Tongue (tissue), 2 donors: Measurements from ENCODE around the gene HSP90B1. TPM values are rescaled to one million over a fixed set of nuclear protein-coding genes. Genes with fewer than 3 reads are reported as not detected.
A peak's percentile ranks its signal among the peaks of the same experiment; 100 is the strongest.

Experiments
- DNase-seq: peaks from one replicate; pipeline ENCODE4 v3.0.0-alpha.2; 2015
- total RNA-seq: library from RNA; depleted of rRNA; stranded (reverse); fragments of >200 nt; gene quantifications from one replicate; pipeline ENCODE4 v1.2.3, GENCODE V29; 2014

Gene HSP90B1
- total RNA-seq = 376 TPM

GRCh38 chr12:103930034-103930786 is at the start of gene HSP90B1:
Gene HSP90B1, plus strand, starts transcription at chr12:103930410. Its CDS starts 106 bp downstream, at chr12:103930516.
- DNase-seq = peak; percentile 100

- DNase-seq = no peak
Observed at GRCh38 chr12:103881261-103881660, 48.9 kb upstream of the HSP90B1 start.

DNA sequence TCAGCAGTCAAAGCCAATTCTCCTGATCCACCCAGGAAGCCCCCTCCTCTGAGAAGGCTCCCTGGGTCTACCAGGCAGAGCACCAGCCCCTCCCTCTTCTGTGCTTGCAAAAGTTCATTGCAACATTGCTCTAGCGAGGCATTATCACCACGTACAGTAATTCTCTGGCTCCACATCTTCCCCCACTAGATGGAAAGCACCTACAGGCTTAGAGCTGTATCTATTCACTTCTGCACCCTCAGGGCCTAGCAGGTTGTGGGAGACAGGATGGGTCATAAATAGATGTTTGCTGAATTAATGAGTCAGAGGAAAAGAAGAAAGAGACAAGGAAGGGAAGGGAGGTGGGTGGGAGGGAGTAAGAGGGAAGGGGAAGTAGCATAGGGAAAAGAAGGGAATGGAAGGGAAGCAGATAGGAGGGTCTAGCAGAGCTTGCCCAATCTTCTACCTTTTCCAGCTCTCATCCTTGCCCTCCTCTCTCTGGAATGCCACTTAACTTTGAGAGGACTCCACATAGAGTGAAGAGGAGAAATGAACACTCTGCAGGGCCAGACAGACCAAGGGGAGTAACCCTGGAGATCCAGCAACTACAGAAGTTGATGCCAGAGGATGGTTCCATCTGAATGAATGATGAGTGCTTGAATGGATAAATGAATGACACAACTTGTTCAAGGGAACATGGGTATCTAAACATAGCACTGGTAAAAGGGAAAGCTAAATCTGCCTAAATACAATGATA is 47.2 kb upstream of the HSP90B1 start:
- no peak for DNase-seq

DNA sequence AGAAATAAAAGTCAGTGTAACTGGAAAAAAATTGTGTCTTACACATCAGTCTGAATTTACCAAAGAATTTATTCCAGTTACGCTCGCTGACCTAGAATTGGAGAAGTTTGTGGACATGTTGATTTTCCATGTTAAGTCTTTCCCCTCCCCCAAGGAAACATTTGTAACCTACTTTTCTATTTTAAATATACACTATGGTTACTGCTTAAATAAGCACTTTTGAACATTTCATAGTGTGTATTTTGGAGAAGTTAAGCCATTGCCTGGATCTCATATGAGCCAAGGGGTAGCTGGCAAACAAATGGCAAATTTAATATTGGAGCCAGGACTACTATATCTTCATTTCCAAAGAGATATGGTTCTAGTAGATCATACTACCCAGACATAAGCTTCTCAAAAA is 46.3 kb upstream of the HSP90B1 start:
- no peak for DNase-seq

- DNase-seq = peak; percentile 66
Observed at GRCh38 chr12:103884316-103884715, 45.9 kb upstream of the HSP90B1 start.

GRCh38 chr12:103886195-103886797 is 43.9 kb upstream of the HSP90B1 start:
- no peak for DNase-seq

GRCh38 chr12:103887738-103888137 is 42.5 kb upstream of the HSP90B1 start:
- no peak for DNase-seq

DNA sequence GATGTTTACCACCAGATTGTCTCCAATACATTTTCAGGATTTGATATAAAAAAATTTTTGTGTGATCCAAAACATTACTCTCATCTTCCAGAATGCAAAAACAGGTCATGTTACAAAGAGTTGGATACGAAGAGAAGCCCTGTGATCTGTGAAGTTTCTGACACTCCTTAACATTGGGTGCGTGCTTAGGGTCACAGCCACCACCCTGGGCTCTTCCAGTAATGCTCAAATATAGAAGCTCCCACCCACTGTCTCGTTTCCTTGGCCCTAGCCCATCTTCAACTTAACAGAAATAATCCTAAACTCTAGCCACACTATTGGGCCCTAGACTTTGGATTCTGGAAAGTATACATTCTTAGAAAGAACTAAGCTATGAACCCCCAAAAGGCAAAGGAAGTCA is 32.9 kb upstream of the HSP90B1 start:
- DNase-seq = no peak

DNA sequence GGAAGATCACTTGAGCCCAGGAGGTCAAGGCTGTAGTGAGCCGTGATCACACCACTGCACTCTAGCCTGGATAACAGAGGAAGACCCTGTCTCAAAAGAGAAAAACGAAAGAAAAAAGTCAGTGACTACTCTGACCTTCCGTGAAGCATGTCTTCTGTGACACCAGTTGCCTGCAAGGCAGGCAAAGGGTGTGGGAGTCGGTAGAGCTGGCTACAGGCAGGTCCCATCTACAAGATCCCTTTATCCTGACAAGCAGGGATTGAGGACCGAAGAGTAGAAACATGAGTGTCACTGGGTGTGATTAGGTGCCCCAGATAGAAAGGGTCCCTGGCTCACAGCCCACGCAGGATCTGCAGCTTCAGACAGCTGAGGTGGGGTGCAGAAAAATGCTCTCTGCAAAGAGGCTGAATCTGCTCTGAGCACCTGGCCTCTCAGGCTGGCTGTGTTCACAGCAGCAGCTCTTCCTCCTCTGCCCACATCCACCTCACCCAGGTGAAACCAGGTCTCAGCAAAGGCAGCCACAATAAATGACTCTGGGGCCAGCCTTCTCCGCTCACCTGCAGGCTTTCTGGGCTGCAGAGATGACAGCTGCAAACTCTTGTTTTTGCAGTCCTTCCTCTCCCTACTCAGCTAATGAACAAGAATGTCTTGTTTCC is 28.6 kb upstream of the HSP90B1 start:
- no peak for DNase-seq

DNA sequence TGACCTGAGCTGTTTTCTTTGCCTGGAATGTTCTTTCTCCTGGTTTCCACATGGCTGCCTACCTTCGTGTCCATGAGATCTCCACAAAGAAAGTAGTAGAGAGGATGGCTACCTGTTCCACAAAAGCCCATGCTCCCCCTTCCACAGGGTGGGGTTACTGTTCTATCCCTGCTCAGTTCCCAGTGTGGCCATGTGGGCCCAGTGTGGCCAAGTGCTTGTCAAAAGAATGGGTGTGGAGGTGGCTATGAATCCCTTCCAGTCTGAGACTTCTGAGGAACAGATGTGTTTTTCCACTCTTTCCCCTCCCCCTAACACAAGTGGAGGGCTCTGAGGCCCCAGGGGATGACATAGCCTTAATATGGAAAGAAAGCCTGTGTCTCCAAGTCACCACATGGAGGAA is 26.2 kb upstream of the HSP90B1 start:
- DNase-seq = no peak

DNA sequence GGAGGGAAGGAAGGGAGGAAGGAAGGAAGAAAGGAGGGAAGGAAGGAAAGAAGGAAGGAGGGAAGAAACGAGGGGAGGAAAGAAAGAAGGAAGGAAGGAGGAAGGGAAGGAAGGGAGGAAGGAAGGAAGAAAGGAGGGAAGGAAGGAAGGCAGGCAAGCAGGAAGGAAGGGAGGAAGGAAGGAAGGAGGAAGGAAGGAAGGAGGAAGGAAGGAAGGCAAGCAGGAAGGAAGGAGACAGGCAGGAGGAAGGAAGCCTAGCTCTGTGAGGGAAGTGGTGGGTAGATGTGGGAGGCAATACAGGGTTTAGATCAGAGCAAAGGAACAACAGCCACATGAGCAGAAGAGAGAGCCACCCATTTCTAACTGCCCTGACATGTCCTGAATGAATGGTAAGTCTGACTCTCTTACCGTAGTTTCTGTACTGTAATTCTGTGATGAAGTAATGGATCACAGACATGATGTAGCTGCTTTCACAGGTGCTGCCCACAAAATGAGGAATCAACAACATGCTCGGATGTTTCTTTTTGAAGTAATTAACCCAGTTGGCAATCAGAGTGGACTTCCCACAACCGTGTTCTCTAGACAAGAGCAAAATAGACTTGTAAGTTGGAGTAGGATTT is 24.4 kb upstream of the HSP90B1 start:
- DNase-seq = no peak

- no peak for DNase-seq
Observed at GRCh38 chr12:103908246-103908541, 22.0 kb upstream of the HSP90B1 start.

DNA sequence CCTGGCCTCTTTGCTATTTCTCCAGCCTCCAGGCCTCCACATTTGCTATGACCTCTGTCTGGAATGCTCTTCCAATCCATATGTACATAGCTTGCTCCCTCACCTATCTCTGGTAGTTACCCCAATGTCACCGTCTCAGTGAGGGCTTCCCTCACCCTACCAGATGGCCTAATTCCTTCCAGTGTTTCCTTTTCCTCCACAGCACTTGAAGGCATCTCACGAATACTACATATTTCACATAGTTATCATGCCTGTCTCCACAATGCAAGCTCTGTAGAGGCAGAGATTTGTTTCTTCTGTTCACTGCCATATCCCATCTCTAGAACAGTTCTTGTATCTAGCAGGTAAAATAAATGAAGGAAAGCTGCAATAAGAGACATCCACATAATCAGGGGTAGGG is 21.3 kb upstream of the HSP90B1 start:
- no peak for DNase-seq

DNA sequence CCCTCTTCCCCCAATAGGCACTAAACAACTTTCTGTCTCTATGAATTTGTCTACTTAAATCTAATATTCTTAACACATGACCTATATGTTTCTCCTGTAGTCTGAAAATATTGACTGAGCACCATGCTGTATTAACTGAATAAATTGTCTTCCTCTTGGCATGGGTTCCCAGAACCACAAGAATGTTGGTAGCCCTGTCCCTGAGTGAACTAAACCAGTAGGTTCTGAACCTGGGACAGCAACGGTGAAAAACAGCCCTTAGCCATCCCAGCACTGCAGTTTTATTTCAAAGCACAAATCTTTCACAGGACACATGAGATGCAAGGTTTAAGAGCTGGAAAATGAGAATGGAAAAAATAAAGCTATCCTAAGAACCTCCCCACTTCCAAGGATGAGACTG is 20.4 kb upstream of the HSP90B1 start:
- DNase-seq = no peak

DNA sequence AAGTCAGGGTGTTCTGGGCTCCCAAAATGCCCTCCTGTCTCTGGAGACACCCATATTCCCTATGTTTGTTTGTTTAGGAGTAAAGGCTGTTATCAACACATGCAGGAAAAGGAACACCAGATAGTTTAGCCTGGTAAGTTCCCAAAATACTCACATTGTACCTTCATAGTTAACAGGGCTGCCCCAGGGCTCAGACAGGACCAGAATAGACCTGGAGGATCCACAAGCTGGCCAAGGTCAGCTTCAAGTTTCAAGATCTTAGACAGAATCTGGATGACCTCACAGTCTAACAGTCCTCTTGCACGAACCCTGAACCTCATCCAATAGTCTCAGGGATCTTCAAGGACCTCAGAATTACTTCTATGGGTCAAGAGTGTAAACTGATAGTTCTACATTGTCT is 18.1 kb upstream of the HSP90B1 start:
- DNase-seq = no peak

DNA sequence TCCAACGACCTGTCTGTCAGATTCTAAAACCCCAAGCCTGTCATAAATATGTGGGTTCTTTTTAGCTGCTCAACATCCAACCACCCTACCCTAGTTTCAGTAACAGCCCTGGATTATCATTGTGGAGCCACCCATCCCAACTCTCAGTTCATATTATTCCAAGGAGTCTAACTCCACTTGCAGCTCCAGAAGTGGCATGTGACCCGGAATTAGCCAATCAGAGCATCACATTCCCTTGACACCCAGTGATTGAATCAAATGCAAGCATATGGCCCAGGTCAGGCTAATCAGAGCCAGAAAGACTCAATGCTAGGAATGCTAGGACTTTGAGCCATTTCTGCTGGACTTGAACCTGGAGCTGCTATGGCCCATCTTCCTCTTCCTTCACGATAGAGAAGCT is 17.1 kb upstream of the HSP90B1 start:
- no peak for DNase-seq

GRCh38 chr12:103915306-103915705 is 14.9 kb upstream of the HSP90B1 start:
- DNase-seq = peak; percentile 89

- DNase-seq = no peak
Observed at GRCh38 chr12:103917873-103918272, 12.3 kb upstream of the HSP90B1 start.

GRCh38 chr12:103924761-103925641 is 5.2 kb upstream of the HSP90B1 start:
- DNase-seq = no peak

- no peak for DNase-seq
Observed at GRCh38 chr12:103928682-103929045, 1.5 kb upstream of the HSP90B1 start.

DNA sequence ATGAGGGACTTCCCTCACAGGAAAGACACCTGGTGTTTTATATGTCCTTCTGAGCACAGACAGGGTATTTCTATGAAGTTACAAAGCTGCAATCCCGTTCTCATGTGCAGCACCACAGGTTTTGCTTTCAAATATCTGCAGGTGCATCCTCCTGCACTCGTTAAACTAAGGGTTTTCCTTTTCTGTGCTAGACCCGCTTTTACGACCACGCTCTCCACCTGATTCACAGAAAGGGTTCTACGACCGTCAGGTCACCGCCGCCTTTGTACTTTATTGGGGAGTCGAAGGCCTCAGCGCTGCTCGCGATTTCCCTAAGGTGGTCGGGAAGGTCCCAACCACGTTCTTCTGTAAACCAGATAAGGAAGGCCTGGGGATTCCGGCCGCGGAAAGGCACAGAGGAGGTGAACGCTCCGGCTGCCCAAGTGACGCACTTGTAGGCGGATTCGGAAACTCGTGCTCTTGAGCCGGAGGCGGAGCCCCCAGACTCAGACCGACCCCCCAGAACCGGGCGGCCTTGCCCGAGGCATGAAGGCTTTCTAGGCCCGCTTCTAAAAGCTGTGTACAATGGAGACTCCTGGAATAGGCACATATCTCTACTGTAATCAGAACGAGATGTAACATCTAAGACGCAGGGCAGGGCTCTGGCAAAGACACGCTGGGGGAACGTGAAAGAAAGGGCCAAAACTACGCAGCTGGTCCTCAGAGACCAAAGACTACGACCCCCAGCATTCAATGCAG is 995 bp upstream of the HSP90B1 start:
- DNase-seq = peak; percentile 97
